Measurements from ENCODE around the gene NCR3LG1.
A peak's percentile ranks its signal among the peaks of the same experiment; 100 is the strongest.

The NCR3LG1 gene

GRCh38 chr11:17382046-17382728 lies 30.6 kb downstream of the NCR3LG1 start:
- no peak for DNase-seq (ENCODE audit: low read depth)
- TF ChIP-seq, protein P1, sequence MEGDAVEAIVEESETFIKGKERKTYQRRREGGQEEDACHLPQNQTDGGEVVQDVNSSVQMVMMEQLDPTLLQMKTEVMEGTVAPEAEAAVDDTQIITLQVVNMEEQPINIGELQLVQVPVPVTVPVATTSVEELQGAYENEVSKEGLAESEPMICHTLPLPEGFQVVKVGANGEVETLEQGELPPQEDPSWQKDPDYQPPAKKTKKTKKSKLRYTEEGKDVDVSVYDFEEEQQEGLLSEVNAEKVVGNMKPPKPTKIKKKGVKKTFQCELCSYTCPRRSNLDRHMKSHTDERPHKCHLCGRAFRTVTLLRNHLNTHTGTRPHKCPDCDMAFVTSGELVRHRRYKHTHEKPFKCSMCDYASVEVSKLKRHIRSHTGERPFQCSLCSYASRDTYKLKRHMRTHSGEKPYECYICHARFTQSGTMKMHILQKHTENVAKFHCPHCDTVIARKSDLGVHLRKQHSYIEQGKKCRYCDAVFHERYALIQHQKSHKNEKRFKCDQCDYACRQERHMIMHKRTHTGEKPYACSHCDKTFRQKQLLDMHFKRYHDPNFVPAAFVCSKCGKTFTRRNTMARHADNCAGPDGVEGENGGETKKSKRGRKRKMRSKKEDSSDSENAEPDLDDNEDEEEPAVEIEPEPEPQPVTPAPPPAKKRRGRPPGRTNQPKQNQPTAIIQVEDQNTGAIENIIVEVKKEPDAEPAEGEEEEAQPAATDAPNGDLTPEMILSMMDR (conservative IDR thresholded peaks at IDR 0.05; ENCODE audit: low read depth, low read length), result no peak
- H3K4me3 ChIP-seq (ENCODE audit: low read length), result no peak overlapping the region

GRCh38 chr11:17383461-17383860 lies 31.9 kb downstream of the NCR3LG1 start:
- no peak for DNase-seq (ENCODE audit: low read depth)
- TF ChIP-seq, protein P1 (conservative IDR thresholded peaks at IDR 0.05; ENCODE audit: low read depth, low read length), result no peak
- no peak overlapping the region for H3K4me3 ChIP-seq (ENCODE audit: low read length)

- TF ChIP-seq, protein P1 (conservative IDR thresholded peaks at IDR 0.05; ENCODE audit: low read depth, low read length), result peak; percentile 90
- DNase-seq (ENCODE audit: low read depth), result no peak
Measured at GRCh38 chr11:17384002-17384511, 32.5 kb downstream of the NCR3LG1 start.

DNA sequence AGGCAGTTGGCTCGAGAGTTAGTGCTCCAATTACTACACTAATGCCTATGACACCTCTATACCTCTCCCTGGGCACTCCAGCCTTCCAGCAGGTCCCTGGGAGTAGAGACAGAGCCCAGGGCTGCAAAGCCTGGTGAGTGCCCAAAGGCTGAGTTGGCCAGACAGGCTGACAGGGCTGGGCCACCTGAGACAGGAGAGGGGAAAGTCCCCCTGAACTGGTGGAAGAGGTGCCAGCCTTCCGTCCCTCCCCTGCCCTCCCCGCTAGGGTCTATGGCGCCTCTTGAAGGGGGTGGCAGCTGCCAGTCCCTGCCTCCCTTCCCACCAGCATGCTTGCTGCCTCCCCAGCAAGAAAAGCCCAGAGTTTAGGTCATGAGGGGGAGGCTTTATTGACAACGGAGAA lies 33.9 kb downstream of the NCR3LG1 start:
- TF ChIP-seq, protein P1 (conservative IDR thresholded peaks at IDR 0.05; ENCODE audit: low read depth, low read length), result no peak
- no peak overlapping the region for H3K4me3 ChIP-seq (ENCODE audit: low read length)
- DNase-seq (ENCODE audit: low read depth), result no peak

More at GRCh38 chr11:17384002-17384511, 32.5 kb downstream of the NCR3LG1 start:
- H3K4me3 ChIP-seq (ENCODE audit: low read length), result no peak overlapping the region

- no peak overlapping the region for H3K4me3 ChIP-seq (ENCODE audit: low read length)
- TF ChIP-seq, protein P1 (conservative IDR thresholded peaks at IDR 0.05; ENCODE audit: low read depth, low read length), result no peak
- DNase-seq (ENCODE audit: low read depth), result no peak
Measured at GRCh38 chr11:17385926-17386325, 34.3 kb downstream of the NCR3LG1 start.

DNA sequence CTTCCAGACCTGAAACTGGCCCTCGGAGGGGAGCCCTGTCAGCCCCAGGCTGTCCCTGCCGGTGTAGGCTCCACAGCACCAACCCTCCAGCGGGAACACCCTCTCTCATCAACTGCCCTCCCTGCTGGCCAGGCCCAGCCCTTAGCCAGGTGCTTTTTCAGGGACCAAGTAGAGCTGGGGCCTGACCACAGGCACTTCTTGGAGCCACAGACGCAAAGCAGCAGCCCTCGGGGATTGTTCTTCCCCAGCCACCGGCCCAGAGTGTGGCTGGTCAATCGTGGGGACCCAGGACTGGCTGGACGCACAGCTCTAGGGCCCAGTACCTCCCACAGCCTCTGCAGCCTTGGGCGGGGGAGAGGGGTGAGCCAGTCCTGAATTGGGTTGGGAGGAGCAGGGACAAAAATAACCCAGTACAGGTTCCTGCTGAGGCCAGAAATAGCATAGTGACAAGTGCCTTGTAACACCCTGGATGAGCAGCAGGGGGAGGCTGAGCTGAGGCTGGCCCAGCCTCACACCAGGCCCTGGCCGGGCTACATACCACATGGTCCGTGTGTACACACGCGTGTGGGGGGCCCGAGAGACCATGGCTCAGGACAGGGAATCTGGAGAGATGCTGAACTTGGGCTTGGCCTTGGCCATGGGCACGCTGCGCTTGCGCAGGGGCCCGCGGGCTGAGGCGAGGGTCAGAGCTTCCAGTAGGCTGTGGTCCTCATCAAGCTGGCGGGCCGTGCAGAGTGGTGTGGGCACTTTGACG lies 34.9 kb downstream of the NCR3LG1 start:
- TF ChIP-seq, protein P1 (conservative IDR thresholded peaks at IDR 0.05; ENCODE audit: low read depth, low read length), result peak; percentile 77
- DNase-seq (ENCODE audit: low read depth), result no peak
- no peak overlapping the region for H3K4me3 ChIP-seq (ENCODE audit: low read length)
